ENCODE results near the gene CNTN5.

- no peak for TF ChIP-seq EZH2phosphoT487 (IDR thresholded peaks at IDR 0.05; ENCODE audit: insufficient read depth, low read depth)
- TF ChIP-seq EZH2 (IDR thresholded peaks at IDR 0.05; ENCODE audit: insufficient read depth, poor library complexity, severe bottlenecking): no peak
These were observed 516.9 kb downstream of the CNTN5 start for GRCh38 chr11:99537681-99538080.

All from GM23248 (cell line).